IMR-90 (cell line): Measurements from ENCODE around the gene ESRRG.

Experiments used
- CEBPB ChIP-seq: IDR thresholded peaks from 2 replicates; pipeline ENCODE4 v1.6.1; 2012; ENCODE audit warnings: low read depth, low read length, improper control_type of control experiment
- CHD1 ChIP-seq: IDR thresholded peaks from 2 replicates; pipeline ENCODE4 v1.6.1; 2012; ENCODE audit warnings: low read depth, low read length, improper control_type of control experiment
- CTCF ChIP-seq: conservative IDR thresholded peaks from 2 replicates; pipeline ENCODE4 v1.5.1; 2012; ENCODE audit warnings: mild to moderate bottlenecking, low read depth, low read length, improper control_type of control experiment
- ELK1 ChIP-seq: fragments of 150-350 bp; IDR thresholded peaks from 2 replicates; pipeline ENCODE4 v1.6.1; 2016; ENCODE audit warnings: low read depth, mild to moderate bottlenecking, low read length, moderate library complexity, borderline replicate concordance
- FOS ChIP-seq: fragments of 150-350 bp; IDR thresholded peaks from 2 replicates; pipeline ENCODE4 v1.6.1; 2016; ENCODE audit warnings: low read depth, low read length
- MAFK ChIP-seq: IDR thresholded peaks from 2 replicates; pipeline ENCODE4 v1.6.1; 2012; ENCODE audit warnings: low read depth, low read length, improper control_type of control experiment
- MAZ ChIP-seq: IDR thresholded peaks from 2 replicates; pipeline ENCODE4 v1.6.1; 2012; ENCODE audit warnings: low read depth, mild to moderate bottlenecking, low read length, improper control_type of control experiment, moderate library complexity, borderline replicate concordance
- MXI1 ChIP-seq: IDR thresholded peaks from 2 replicates; pipeline ENCODE4 v1.6.1; 2012; ENCODE audit warnings: low read depth, mild to moderate bottlenecking, low read length, moderate library complexity, borderline replicate concordance
- POLR2A ChIP-seq: IDR thresholded peaks from 2 replicates; pipeline ENCODE4 v1.6.1; 2012; ENCODE audit warnings: mild to moderate bottlenecking, low read depth, low read length
- RAD21 ChIP-seq: IDR thresholded peaks from 2 replicates; pipeline ENCODE4 v1.6.1; 2012; ENCODE audit warnings: low read length, improper control_type of control experiment
- RFX5 ChIP-seq: IDR thresholded peaks from 2 replicates; pipeline ENCODE4 v1.8.0; 2012; ENCODE audit warnings: low read depth, mild to moderate bottlenecking, low read length, moderate library complexity
- SMC3 ChIP-seq: fragments of 150-350 bp; IDR thresholded peaks from 2 replicates; pipeline ENCODE4 v1.6.1; 2016; ENCODE audit warnings: low read depth, mild to moderate bottlenecking, antibody characterized with exemption, low read length, moderate library complexity
- USF2 ChIP-seq: fragments of 150-350 bp; IDR thresholded peaks from 2 replicates; pipeline ENCODE4 v1.6.1; 2017; ENCODE audit warnings: mild to moderate bottlenecking, antibody characterized with exemption, low read length, low read depth

- TF ChIP-seq CHD1: no peak
- no peak for TF ChIP-seq USF2
- TF ChIP-seq RFX5: no peak
- TF ChIP-seq CTCF: no peak
- no peak for TF ChIP-seq POLR2A
- TF ChIP-seq RAD21: no peak
- TF ChIP-seq CEBPB: no peak
- no peak for TF ChIP-seq MAZ
- TF ChIP-seq ELK1: no peak
- TF ChIP-seq SMC3: no peak
- no peak for TF ChIP-seq MAFK
- TF ChIP-seq MXI1: no peak
- TF ChIP-seq FOS: no peak
These were observed 170.2 kb downstream of the ESRRG start for GRCh38 chr1:216553040-216553439.
